Small intestine (tissue), 7 donors: Measurements from ENCODE around the gene ELAC1. TPM values are rescaled to one million over a fixed set of nuclear protein-coding genes. Genes with fewer than 3 reads are reported as not detected.
A peak's percentile ranks its signal among the peaks of the same experiment; 100 is the strongest.
"Not testable (repeated sequence)": the region's sequence is repeated elsewhere in the genome, so short reads cannot be mapped to it uniquely, and the experiment has no call there.

Experiments used
- DNase-seq, 2 donors: peaks; one replicate each; pipeline versions ENCODE4 v3.0.0 to v3.0.0-alpha.2; 2013
- FAIRE-seq: peaks from 2 replicates; lab custom pipeline; 2012; peaks lifted over from hg19 to GRCh38; lab: Jason Lieb, UNC
- H3K27ac ChIP-seq, 3 donors: one replicate each; pipeline ENCODE4 v1.5.1; 2013; ENCODE audit warnings: low read length in 2 of 3, mild to moderate bottlenecking in 2 of 3, control low read depth in 1 of 3, inconsistent platforms in 1 of 3, low read depth in 1 of 3, moderate library complexity in 1 of 3
- H3K27me3 ChIP-seq, 3 donors: one replicate each; pipeline ENCODE4 v1.6.1; 2013; ENCODE audit warnings: low read length in 3 of 3, inconsistent platforms in 1 of 3; ENCODE audit not compliant: control insufficient read depth in 3 of 3, insufficient read depth in 3 of 3
- H3K36me3 ChIP-seq, 3 donors: one replicate each; pipeline ENCODE4 v1.6.1; 2013; ENCODE audit warnings: low read length in 3 of 3, inconsistent platforms in 1 of 3, low read depth in 1 of 3, mild to moderate bottlenecking in 1 of 3, moderate library complexity in 1 of 3; ENCODE audit not compliant: control insufficient read depth in 3 of 3, insufficient read depth in 2 of 3
- H3K4me1 ChIP-seq, 3 donors: one replicate each; pipeline ENCODE4 v1.6.1; 2013; ENCODE audit warnings: low read length in 2 of 3, inconsistent platforms in 1 of 3, low read depth in 1 of 3, mild to moderate bottlenecking in 1 of 3, moderate library complexity in 1 of 3; ENCODE audit not compliant: control insufficient read depth in 3 of 3, insufficient read depth in 2 of 3
- H3K4me3 ChIP-seq, 3 donors: one replicate each; pipeline ENCODE4 v1.5.1; 2013; ENCODE audit warnings: low read length in 3 of 3, control low read depth in 1 of 3, inconsistent platforms in 1 of 3, low read depth in 1 of 3, mild to moderate bottlenecking in 1 of 3, moderate library complexity in 1 of 3
- H3K9me3 ChIP-seq, 2 donors: one replicate each; pipeline ENCODE4 v1.6.1; 2013; ENCODE audit warnings: low read depth in 1 of 2, low read length in 1 of 2; ENCODE audit not compliant: control insufficient read depth in 2 of 2, insufficient read depth in 1 of 2
- WGBS, 3 donors: extraction: QIAGEN DNeasy Blood & Tissue Kit; methylation state at CpG; one replicate each; pipeline ENCODE4 v1.1.7; 2013; 5-methylcytosine and 5-hydroxymethylcytosine counted together
- polyA plus RNA-seq, 4 donors: library from polyadenylated mRNA; stranded (reverse) in 3 of 4; unstranded in 1 of 4; fragments of 200-250 nt in 3 of 4; fragments of 120-200 nt in 1 of 4; gene quantifications; one replicate each; pipeline versions ENCODE4 v1.2.1 to v1.2.3, GENCODE V29; 2013
- donor health status: healthy with polysubstance abuse.
- donor health status: control.
- donor health status: control.
- donor health status: Bipolar disorder and iron deficiency.
- donor health status: healthy.

Gene ELAC1
- polyA plus RNA-seq, 4 donors, result 5.9 to 12.7 (median 8.6) TPM

DNA sequence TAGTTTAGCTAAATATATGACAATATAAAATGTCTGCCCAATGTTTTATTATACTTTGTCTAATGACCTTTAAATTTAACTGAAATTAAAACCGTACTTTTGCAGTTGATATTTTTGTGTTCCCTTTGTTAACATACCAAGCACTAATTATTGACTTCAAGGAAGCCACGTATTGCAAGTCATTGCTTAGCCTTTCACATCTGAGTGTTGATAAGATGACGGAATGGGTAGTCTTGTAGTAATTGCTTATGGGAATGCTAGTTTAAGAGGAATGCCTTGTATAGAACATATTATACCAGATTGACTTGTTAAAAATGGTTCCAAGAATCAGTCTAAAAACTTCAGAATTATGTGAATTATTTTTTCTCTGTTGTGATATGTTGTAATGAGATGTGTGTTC is 14.0 kb upstream of the ELAC1 start:
- no peak for FAIRE-seq
- Histone ChIP-seq H3K4me1 (no peaks in the 10 kb centered on the region), H3K9me3 (no peaks in the 10 kb centered on the region), H3K27ac (no peak overlapping the region), H3K36me3 (peaks cover 0 to 5% (median 4%) of the 10 kb centered on the region in 3 donors), H3K4me3 (no peak overlapping the region), H3K27me3 (no peaks in the 10 kb centered on the region)
- DNase-seq, result no peak
- 77 to 85% (median 78%) methylated on average over 3 of the region's 3 CpGs for WGBS, 3 donors

DNA sequence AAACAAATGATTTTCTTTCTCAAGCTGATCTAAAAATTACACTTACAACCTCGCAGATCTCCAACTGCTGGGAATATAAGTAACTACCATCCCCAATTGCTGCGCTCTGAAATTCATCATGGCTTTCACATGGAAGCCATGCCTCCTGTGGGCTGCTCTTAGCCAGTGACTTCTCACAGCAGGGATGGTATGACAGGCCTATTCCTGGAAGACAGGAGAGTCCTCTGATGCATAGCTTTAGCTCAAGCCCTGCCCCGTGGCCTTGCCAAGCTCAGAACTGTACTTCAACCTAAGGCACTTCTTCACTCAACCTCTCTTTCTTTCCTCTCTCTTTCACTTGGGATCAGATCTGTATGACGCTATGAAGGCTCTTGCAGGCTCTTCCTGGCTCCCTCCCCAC is 12.6 kb upstream of the ELAC1 start:
- Histone ChIP-seq H3K36me3 (no peaks in the 10 kb centered on the region), H3K27ac (no peak overlapping the region), H3K4me1 (no peaks in the 10 kb centered on the region), H3K27me3 (no peaks in the 10 kb centered on the region), H3K4me3 (no peak overlapping the region), H3K9me3 (no peaks in the 10 kb centered on the region)
- DNase-seq (no peak), FAIRE-seq (no peak)
- WGBS, 3 donors, result 92 to 94% (median 93%) methylated on average over 4 of the region's 4 CpGs

DNA sequence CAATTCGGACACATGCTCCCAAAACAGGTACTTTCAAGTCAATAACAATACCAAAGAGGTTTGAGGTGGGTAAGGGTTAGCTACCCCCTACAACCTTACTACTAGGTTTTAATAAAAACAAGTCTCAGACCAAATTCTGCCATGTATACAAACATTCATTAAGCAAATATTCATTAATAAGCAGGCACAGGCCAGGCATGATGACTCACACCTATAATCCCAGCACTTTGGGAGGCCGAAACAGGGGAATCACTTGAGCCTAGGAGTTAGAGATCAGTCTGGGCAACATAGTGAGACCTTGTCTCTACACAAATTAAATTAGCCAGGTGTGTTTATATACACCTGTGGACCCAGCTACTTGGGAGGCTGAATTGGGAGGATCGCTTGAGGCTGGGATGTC is 11.7 kb upstream of the ELAC1 start:
- DNase-seq (no peak), FAIRE-seq (no peak)
- Histone ChIP-seq H3K4me3 (no peak overlapping the region), H3K27me3 (no peaks in the 10 kb centered on the region), H3K4me1 (no peaks in the 10 kb centered on the region), H3K9me3 (no peaks in the 10 kb centered on the region), H3K27ac (no peak overlapping the region), H3K36me3 (no peaks in the 10 kb centered on the region)
- WGBS, 3 donors, result 91 to 97% (median 96%) methylated on average over 3 of the region's 3 CpGs

DNA sequence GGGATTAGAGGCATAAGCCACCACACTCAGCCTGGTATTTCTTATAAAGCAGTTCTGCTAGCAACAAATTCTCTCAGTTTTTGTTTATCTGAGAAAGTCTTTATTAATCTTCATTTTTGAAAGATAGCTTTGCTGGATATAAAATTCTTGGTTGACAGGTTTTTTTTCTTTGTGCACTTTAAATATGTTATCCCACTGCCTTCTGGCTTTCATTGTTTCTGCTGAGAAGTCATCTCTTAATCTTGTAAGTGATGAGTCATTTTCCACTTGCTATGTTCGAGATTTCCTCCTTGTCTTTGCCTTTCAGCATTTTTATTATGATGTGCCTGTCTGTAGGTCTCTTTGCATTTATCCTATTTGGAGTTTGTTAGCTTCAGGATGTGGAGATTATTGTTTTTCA is 5.9 kb upstream of the ELAC1 start:
- 46 to 70% (median 67%) methylated on average over 1 of the region's 1 CpG for WGBS, 3 donors
- no peak overlapping the region for H3K4me3 ChIP-seq
- peaks cover 0 to 12% of the 10 kb centered on the region in 2 donors for H3K9me3 ChIP-seq
- peak in 1 of 2 donors; percentile 5 for DNase-seq
- no peaks in the 10 kb centered on the region for H3K36me3 ChIP-seq
- H3K4me1 ChIP-seq, result no peaks in the 10 kb centered on the region
- no peak overlapping the region for H3K27ac ChIP-seq
- FAIRE-seq, result no peak
- peaks cover 0 to 1% (median 0%) of the 10 kb centered on the region in 3 donors for H3K27me3 ChIP-seq

DNA sequence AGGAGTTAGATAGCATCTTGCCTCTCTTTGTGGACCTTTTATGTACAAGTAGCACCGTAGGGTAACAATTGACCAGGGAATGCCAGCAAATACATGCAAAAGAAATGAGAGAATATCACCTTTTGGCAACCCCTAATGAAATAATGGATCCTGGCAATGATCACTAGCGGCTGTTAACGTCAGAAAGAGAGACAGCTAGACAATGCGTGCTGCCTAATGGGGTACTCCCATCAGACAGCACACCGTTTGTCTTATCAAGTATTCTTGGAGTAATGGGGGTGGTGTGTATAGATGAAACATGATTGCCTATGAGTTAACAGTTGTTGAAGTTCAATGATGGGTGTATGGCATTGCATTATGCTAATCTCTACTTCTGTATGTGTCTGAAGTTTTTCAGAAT is 1.6 kb downstream of the ELAC1 start:
- Histone ChIP-seq H3K27ac (peak overlapping the region in 1 of 3 donors; percentile 4), H3K9me3 (no peaks in the 10 kb centered on the region), H3K27me3 (no peaks in the 10 kb centered on the region), H3K4me3 (no peak overlapping the region), H3K4me1 (peaks cover 3 to 18% (median 3%) of the 10 kb centered on the region in 3 donors), H3K36me3 (peaks cover 0 to 3% (median 0%) of the 10 kb centered on the region in 3 donors)
- FAIRE-seq (no peak), DNase-seq (no peak)
- 57 to 79% (median 77%) methylated on average over 5 of the region's 5 CpGs for WGBS, 3 donors

DNA sequence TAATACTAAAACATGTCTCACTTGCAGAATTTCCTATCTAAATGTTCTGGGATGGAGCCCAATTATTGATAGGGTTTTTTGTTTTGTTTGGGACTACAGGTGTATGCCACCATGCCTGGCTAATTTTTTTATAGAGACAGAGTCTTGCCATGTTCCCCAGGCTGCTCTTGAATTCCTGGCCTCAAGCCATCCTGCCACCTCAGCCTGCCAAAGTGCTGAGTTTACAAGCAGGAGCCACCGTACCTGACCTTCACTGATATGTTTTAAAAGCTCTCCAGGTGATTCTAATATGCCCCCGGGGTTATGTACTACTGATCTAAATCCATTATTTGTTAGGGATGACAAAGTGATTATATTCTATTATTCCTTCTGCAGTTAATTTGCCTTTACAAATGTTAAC is 2.2 kb downstream of the ELAC1 start:
- Histone ChIP-seq H3K27me3 (no peaks in the 10 kb centered on the region), H3K9me3 (no peaks in the 10 kb centered on the region), H3K4me1 (peaks cover 3 to 18% (median 3%) of the 10 kb centered on the region in 3 donors), H3K27ac (peak overlapping the region in 1 of 3 donors; percentile 11), H3K4me3 (no peak overlapping the region), H3K36me3 (peaks cover 3 to 7% (median 3%) of the 10 kb centered on the region in 3 donors)
- FAIRE-seq (no peak), DNase-seq (peak; percentile 26 to 70)
- 20 to 44% (median 36%) methylated on average over 2 of the region's 2 CpGs for WGBS, 3 donors

DNA sequence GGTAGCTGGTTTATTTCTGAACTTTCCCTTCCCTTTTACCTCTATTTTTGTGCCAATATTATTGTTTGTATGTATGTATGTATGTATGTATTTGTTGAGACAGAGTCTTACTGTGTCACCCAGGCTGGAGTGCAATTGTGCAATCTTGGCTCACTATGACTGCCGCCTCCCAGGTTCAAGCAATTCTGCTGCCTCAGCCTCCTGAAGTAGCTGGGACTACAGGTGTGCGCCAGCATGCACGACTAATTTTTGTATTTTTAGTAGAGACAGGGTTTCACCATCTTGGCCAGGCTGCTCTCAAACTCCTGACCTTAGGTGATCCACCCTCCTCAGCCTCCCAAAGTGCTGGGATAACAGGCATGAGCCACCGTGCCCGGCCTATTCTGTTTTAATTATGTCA is 4.6 kb downstream of the ELAC1 start:
- peak; percentile 42 to 53 for DNase-seq
- FAIRE-seq, H3K9me3 ChIP-seq, H3K27me3 ChIP-seq, H3K4me3 ChIP-seq: not testable (repeated sequence)
- 76 to 84% (median 83%) methylated on average over 5 of the region's 5 CpGs for WGBS, 3 donors
- Histone ChIP-seq H3K36me3 (peaks cover 7 to 18% (median 13%) of the 10 kb centered on the region in 3 donors), H3K4me1 (peaks cover 3 to 18% (median 3%) of the 10 kb centered on the region in 3 donors), H3K27ac (peak overlapping the region in 2 of 3 donors; percentile 11 to 76)

DNA sequence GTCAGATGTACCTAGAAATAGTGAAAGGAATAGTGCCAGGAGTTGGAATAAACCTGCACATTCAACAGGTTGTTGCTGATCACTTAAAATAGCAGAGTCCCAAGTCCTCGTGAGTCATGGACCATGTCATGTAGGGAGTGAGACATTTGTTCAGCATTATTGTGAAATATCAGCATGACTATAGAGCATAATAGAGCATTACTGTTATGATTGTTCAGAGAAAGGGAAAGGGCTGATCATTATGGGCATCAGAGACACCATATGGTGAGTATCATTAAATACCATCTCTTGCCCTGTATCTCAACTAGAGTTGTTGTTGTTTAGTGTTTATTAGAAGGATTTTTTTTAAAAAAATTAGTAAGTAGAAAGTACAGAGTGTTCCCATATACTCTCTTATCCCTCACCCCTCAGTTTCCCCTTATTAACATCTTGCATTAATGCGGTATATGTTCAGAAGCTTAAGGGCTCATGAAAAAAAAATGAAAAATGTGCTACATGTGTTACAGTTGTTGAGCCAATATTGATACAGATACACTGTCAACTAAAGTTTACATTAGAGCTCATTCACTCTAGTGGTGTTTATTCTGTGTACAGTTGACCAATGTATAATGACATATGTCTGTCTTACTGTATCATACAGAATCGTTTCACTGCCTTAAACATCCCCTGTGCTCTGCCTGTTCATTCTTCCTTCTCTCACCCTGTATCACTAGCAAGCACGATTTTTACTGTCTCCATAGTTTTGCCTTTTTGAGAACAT is 5.7 kb downstream of the ELAC1 start:
- Histone ChIP-seq H3K36me3 (peaks cover 7 to 22% (median 14%) of the 10 kb centered on the region in 3 donors), H3K27ac (peak overlapping the region in 1 of 3 donors; percentile 76), H3K4me3 (no peak overlapping the region), H3K27me3 (no peaks in the 10 kb centered on the region), H3K4me1 (peaks cover 3 to 18% (median 3%) of the 10 kb centered on the region in 3 donors), H3K9me3 (peaks cover 0 to 12% of the 10 kb centered on the region in 2 donors)
- 60 to 67% (median 66%) methylated on average over 4 of the region's 4 CpGs for WGBS, 3 donors
- DNase-seq, result peak; percentile 89 to 95
- FAIRE-seq, result peak; percentile 94
